HEK293T (cell line): ENCODE data around the gene CARD14.

Source experiments
- BHLHE40 ChIP-seq: fragments of 450-650 bp; IDR thresholded peaks from 2 replicates; pipeline ENCODE4 v1.6.1; 2016; ENCODE audit warnings: mild to moderate bottlenecking, moderate library complexity, borderline replicate concordance
- PKNOX1 ChIP-seq: fragments of 450-650 bp; IDR thresholded peaks from 2 replicates; pipeline ENCODE4 v1.6.1; 2016

DNA sequence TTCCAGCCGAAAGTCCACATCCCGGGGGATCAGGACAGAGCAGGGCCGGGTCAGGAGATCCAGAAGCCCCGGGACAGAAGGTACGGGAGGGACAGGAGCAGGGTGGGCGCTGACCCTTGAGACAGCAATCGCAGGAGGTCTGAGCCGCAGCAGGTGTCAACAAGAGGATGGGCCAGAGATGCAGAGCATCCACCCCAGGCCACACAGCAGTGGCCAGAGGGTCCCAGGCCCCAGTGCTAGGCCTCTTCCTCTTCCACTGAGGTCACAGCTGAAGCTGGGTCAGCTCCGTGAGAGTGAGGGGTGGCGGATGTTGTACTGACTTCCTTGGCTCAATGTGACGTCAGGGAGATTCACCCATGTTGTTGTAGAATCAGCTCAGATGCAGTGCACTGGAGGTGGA is 82.1 kb downstream of the CARD14 start:
- TF ChIP-seq BHLHE40 (no peak), PKNOX1 (no peak)
